ENCODE results near the gene CYP46A1. TPM values are rescaled to one million over a fixed set of nuclear protein-coding genes. Genes with fewer than 3 reads are reported as not detected.
A peak's percentile ranks its signal among the peaks of the same experiment; 100 is the strongest.

Gene CYP46A1
- total RNA-seq, 4 donors from 2014 or later, result 0.26 to 6.4 (median 1.7) TPM

DNA sequence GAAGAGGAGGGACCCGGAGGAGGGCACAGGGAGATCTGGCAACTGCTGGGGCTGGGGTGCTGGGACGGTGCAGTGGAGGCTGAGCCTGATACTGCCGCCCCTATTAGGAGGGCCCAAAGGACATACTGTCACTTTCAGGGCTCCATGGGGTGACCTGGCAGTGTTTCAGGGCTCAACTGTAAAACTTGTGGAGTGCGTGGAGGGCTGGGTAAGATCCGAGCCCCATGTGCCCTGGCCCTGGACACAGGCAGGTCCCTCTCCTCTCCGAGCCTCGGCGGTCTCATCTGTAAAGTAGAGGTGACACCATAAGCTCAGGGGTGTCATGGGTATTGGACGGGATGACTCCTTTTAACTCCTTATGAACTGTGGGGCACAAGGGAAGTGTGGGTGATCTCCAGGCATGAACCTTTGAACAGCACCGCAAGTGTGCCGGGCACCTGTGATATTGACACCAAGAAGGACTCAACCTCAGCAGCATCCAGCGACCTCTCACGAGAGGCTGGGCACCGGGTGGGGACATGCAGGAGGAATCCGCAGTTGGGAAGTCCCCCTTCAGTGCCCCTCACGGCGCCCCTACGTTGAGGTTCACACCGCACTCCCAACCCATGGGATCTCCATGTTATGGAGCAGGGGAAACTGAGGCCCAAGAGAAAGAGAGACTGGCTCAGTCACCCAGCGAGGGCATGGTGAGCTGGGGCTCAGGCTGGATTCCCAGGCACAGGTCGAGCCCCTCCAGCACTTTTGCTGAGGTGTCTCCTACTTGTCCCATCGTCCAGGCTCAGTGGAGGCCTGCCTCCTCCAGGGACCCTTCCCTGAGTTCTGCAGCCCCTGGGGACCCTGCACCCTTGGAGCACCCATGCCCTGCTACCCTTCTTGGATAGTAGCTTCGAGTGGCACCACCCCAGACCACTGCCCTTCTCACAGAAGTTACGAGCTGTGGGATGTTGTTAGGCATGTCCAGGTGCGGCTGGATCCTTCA, 58.7 kb downstream of the CYP46A1 start:
- Histone ChIP-seq H3K36me3 (no peaks in the 10 kb centered on the region), H3K27ac (no peak overlapping the region), H3K9me3 (no peaks in the 10 kb centered on the region), H3K4me1 (peaks cover 5 to 9% of the 10 kb centered on the region in 2 donors), H3K27me3 (no peaks in the 10 kb centered on the region), H3K4me3 (no peak overlapping the region)
- no peak for DNase-seq
- TF ChIP-seq, protein P1, sequence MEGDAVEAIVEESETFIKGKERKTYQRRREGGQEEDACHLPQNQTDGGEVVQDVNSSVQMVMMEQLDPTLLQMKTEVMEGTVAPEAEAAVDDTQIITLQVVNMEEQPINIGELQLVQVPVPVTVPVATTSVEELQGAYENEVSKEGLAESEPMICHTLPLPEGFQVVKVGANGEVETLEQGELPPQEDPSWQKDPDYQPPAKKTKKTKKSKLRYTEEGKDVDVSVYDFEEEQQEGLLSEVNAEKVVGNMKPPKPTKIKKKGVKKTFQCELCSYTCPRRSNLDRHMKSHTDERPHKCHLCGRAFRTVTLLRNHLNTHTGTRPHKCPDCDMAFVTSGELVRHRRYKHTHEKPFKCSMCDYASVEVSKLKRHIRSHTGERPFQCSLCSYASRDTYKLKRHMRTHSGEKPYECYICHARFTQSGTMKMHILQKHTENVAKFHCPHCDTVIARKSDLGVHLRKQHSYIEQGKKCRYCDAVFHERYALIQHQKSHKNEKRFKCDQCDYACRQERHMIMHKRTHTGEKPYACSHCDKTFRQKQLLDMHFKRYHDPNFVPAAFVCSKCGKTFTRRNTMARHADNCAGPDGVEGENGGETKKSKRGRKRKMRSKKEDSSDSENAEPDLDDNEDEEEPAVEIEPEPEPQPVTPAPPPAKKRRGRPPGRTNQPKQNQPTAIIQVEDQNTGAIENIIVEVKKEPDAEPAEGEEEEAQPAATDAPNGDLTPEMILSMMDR (IDR thresholded peaks at IDR 0.05), result no peak
- TF ChIP-seq POLR2A (IDR thresholded peaks at IDR 0.05), result no peak
- intact Hi-C loops (cut with DNase I; ENCODE audit: low total_unique reads), result no loop called here

DNA sequence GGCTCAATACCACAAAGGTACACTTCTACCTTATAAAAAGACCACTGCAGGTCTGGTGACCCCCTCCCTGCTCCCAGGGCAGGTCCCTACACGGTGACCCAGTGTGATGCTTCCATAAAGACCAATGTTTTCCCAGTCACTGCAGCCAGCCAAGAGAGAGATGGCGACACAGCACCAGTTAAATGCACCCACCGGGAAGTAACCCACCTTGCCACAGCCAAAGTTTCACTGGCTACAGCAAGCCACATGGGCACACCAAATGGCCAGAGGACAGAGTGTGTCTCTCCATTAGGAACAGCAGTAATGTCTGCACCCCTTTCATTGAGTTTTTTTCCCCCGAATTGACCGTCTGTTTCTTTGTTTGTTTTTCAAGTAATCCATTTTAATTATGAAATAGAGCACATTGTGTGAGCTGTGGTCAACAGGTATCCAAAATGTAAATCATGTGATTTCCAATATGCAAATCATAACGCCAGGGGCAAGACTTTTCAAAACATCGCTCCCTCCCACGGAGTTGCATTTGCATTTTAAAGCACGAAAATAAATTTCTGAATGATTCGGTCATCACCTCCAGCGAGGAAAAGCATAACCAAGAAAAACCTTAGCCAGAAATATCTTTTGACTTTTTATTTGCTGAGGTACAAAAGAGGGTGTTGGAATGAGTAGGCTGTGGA, 60.2 kb downstream of the CYP46A1 start:
- DNase-seq, result no peak
- intact Hi-C loops (cut with DNase I; ENCODE audit: low total_unique reads), result no loop called here
- Histone ChIP-seq H3K9me3 (no peaks in the 10 kb centered on the region), H3K27me3 (no peaks in the 10 kb centered on the region), H3K4me1 (peaks cover 5 to 9% of the 10 kb centered on the region in 2 donors), H3K36me3 (no peaks in the 10 kb centered on the region), H3K27ac (peak overlapping the region; percentile 69 to 71), H3K4me3 (no peak overlapping the region)
- TF ChIP-seq, protein P1 (IDR thresholded peaks at IDR 0.05), result no peak
- no peak for TF ChIP-seq POLR2A (IDR thresholded peaks at IDR 0.05)

DNA sequence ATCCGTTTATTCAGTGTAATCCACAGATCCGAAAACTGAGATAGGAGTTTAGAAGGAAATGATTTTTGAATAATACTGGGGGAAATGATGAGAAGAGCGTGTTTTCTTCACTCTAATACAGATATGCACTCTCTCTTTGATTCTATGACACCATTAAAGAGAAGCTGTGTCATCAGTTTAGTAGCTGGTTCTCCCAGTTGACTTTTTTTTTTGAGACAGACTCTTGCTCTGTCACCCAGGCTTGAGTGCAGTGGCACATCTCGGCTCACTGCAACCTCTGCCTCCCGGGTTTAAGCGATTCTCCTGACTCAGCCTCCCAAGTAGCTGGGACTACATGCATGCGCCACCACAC, 60.8 kb downstream of the CYP46A1 start:
- H3K9me3 ChIP-seq, result no peaks in the 10 kb centered on the region
- no peak overlapping the region for H3K4me3 ChIP-seq
- DNase-seq, result no peak
- H3K36me3 ChIP-seq, result no peaks in the 10 kb centered on the region
- no peaks in the 10 kb centered on the region for H3K27me3 ChIP-seq
- no peak for TF ChIP-seq POLR2A (IDR thresholded peaks at IDR 0.05)
- TF ChIP-seq, protein P1 (IDR thresholded peaks at IDR 0.05), result no peak
- H3K27ac ChIP-seq, result peak overlapping the region; percentile 69 to 71
- intact Hi-C loops (cut with DNase I; ENCODE audit: low total_unique reads), result no loop called here
- peaks cover 5 to 9% of the 10 kb centered on the region in 2 donors for H3K4me1 ChIP-seq

DNA sequence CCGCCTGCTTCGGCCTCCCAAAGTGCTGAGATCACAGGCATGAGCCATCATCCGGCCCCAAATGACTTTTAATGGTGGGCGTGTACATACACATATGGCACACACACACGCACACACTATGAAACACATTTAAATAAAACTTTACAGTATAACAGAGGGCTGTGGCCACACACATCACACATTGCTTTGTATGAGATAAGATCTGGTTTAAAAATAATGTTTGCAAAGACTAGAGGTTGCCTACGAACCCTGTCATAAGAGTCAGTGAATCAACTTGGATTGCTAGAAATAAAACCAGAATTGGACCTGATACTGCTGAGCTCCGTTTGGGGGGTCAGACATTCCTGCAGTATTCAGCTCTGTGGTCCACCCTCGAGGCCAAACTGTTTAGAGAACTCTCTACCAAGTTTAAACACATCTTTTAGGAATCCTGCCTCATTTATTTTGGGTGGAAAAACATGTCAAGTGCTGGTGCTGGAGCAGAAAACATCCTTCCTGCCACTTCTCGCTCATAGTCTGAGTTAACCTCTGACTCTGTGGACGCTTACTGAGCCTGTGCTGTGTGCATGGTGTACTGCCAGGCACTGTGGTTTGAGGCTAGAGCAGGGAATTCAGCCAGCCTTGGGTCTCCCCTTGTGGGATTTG, 61.3 kb downstream of the CYP46A1 start:
- DNase-seq, result no peak
- peaks cover 5 to 9% of the 10 kb centered on the region in 2 donors for H3K4me1 ChIP-seq
- H3K4me3 ChIP-seq, result no peak overlapping the region
- peak overlapping the region; percentile 69 to 71 for H3K27ac ChIP-seq
- H3K36me3 ChIP-seq, result no peaks in the 10 kb centered on the region
- intact Hi-C loops (cut with DNase I; ENCODE audit: low total_unique reads), result no loop called here
- H3K9me3 ChIP-seq, result no peaks in the 10 kb centered on the region
- TF ChIP-seq POLR2A (IDR thresholded peaks at IDR 0.05), result no peak
- TF ChIP-seq, protein P1 (IDR thresholded peaks at IDR 0.05), result no peak
- no peaks in the 10 kb centered on the region for H3K27me3 ChIP-seq

Data from uterus (tissue), 4 donors.